Ovary (tissue), 9 donors: ENCODE results near the gene PSEN2. TPM values are rescaled to one million over a fixed set of nuclear protein-coding genes. Genes with fewer than 3 reads are reported as not detected.

Source experiments
- DNase-seq, 5 donors: peaks; one replicate each; pipeline ENCODE4 v3.0.0-alpha.2; 2019 to 2020
- H3K27ac ChIP-seq, 2 donors: fragments of 200-600 bp; one replicate each; pipeline versions ENCODE4 v1.5.1 to v1.8.0; 2019 to 2022
- H3K27me3 ChIP-seq: fragments of 200-600 bp; one replicate; pipeline ENCODE4 v1.8.0; 2022
- H3K36me3 ChIP-seq: fragments of 200-600 bp; sonication (generic); one replicate; pipeline ENCODE4 v1.5.1; 2019
- H3K4me1 ChIP-seq: one replicate; pipeline ENCODE4 v1.8.1; 2013; ENCODE audit warnings: mild to moderate bottlenecking, moderate library complexity; ENCODE audit not compliant: insufficient read depth
- H3K4me3 ChIP-seq: fragments of 200-600 bp; sonication (generic); one replicate; pipeline ENCODE4 v1.5.1; 2017
- H3K9me3 ChIP-seq, 2 donors: fragments of 200-600 bp in 1 of 2; sonication (generic) in 1 of 2; one replicate each; pipeline versions ENCODE4 v1.5.1 to v1.8.1; 2013 to 2019; ENCODE audit warnings: mild to moderate bottlenecking in 1 of 2, moderate library complexity in 1 of 2
- CTCF ChIP-seq, 3 donors: fragments of 450-650 bp in 2 of 3; fragments of 200-600 bp in 1 of 3; IDR thresholded peaks; one replicate each; pipeline versions ENCODE4 v1.5.1 to v1.8.0; 2016 to 2022; ENCODE audit warnings: antibody characterized with exemption in 3 of 3, mild to moderate bottlenecking in 1 of 3
- EP300 ChIP-seq: sonication (generic); formaldehyde crosslinking; IDR thresholded peaks from one replicate; pipeline ENCODE4 v1.6.1; 2017; ENCODE audit warnings: antibody characterized with exemption
- POLR2A ChIP-seq: fragments of 450-650 bp; IDR thresholded peaks from one replicate; pipeline ENCODE4 v1.6.1; 2017; ENCODE audit warnings: antibody characterized with exemption, mild to moderate bottlenecking, moderate library complexity
- WGBS, 3 donors: extraction: QIAGEN DNeasy Blood & Tissue Kit in 1 of 3; methylation state at CpG; one replicate each; pipeline versions ENCODE4 v1.1.5 to v1.1.7; 2013 to 2017; 5-methylcytosine and 5-hydroxymethylcytosine counted together
- intact Hi-C, 4 donors: fragments of 100-400 bp; cut with DNase I; formaldehyde crosslinking; loops; one replicate each; pipeline versions ENCODE4 v1.11.0 to v1.15.1; 2022 to 2023
- polyA plus RNA-seq, 2 donors: library from polyadenylated mRNA; stranded (reverse); fragments of 200-250 nt in 1 of 2; fragments of 350-450 nt in 1 of 2; fragmentation: Illumina TruSeq in 1 of 2; extraction: RNeasy Lipid Tissue Mini Kit (QIAGEN cat#74804) in 1 of 2; gene quantifications; one replicate each; pipeline ENCODE4 v1.2.3, GENCODE V29; 2013 to 2014
- total RNA-seq, 7 donors: library from RNA; depleted of rRNA in 2 of 7; stranded (reverse); fragments of >200 nt in 2 of 7; fragmentation: NEBNext Ultra II Directional in 3 of 7; extraction: Animal tissue kit (Norgen Biotek cat#: 25700) in 3 of 7; gene quantifications; one replicate each; pipeline versions ENCODE4 v1.1.0 to v1.2.4, GENCODE V29; 2016 to 2023
- donor health status: DM: no; HTN: no; CAD: no; lungs with moderate emphysema.
- donor health status: DM: no; HTN: no; CAD: no.
- donor health status: Bipolar disorder and iron deficiency.
- donor health status: DM: yes; HTN: yes; CAD: no.
- donor health status: DM: no; HTN: no; CAD: no.
- donor health status: DM: yes; HTN: yes; CAD: no.

The PSEN2 gene
- total and polyA plus RNA-seq, 9 donors: 17.8 to 37.0 (median 24.6) TPM

GRCh38 chr1:226891346-226891745 is 20.9 kb downstream of the PSEN2 start:
- H3K27me3 ChIP-seq: no peaks in the 10 kb centered on the region
- intact Hi-C loops: no loop called here
- TF ChIP-seq EP300 (no peak), POLR2A (no peak), CTCF (IDR thresholded peaks at IDR 0.05) (no peak)
- no peaks in the 10 kb centered on the region for H3K9me3 ChIP-seq
- no peaks in the 10 kb centered on the region for H3K36me3 ChIP-seq
- H3K27ac ChIP-seq: no peak overlapping the region
- DNase-seq: no peak
- 92 to 95% (median 93%) methylated on average over 11 of the region's 11 CpGs for WGBS, 3 donors
- H3K4me3 ChIP-seq: no peak overlapping the region
- no peaks in the 10 kb centered on the region for H3K4me1 ChIP-seq

GRCh38 chr1:226891846-226892523 is 21.6 kb downstream of the PSEN2 start:
- TF ChIP-seq EP300 (no peak), POLR2A (no peak), CTCF (IDR thresholded peaks at IDR 0.05) (no peak)
- no peaks in the 10 kb centered on the region for H3K27me3 ChIP-seq
- DNase-seq: no peak
- WGBS, 3 donors: 80 to 86% (median 84%) methylated on average over 17 of the region's 17 CpGs
- no peak overlapping the region for H3K4me3 ChIP-seq
- no peaks in the 10 kb centered on the region for H3K9me3 ChIP-seq
- intact Hi-C loops: no loop called here
- no peaks in the 10 kb centered on the region for H3K4me1 ChIP-seq
- H3K27ac ChIP-seq: no peak overlapping the region
- H3K36me3 ChIP-seq: no peaks in the 10 kb centered on the region

GRCh38 chr1:226892524-226892875 is 22.1 kb downstream of the PSEN2 start:
- no peaks in the 10 kb centered on the region for H3K36me3 ChIP-seq
- H3K9me3 ChIP-seq: no peaks in the 10 kb centered on the region
- no peak overlapping the region for H3K27ac ChIP-seq
- 58 to 71% (median 68%) methylated on average over 7 to 8 of the region's 8 CpGs for WGBS, 3 donors
- intact Hi-C loops: no loop called here
- no peaks in the 10 kb centered on the region for H3K4me1 ChIP-seq
- DNase-seq: no peak
- no peaks in the 10 kb centered on the region for H3K27me3 ChIP-seq
- no peak overlapping the region for H3K4me3 ChIP-seq
- TF ChIP-seq EP300 (no peak), CTCF (IDR thresholded peaks at IDR 0.05) (no peak), POLR2A (no peak)

GRCh38 chr1:226893936-226894335 is 23.5 kb downstream of the PSEN2 start:
- intact Hi-C loops: no loop called here
- Histone ChIP-seq H3K36me3 (no peaks in the 10 kb centered on the region), H3K27ac (no peak overlapping the region), H3K4me1 (no peaks in the 10 kb centered on the region), H3K4me3 (no peak overlapping the region), H3K27me3 (no peaks in the 10 kb centered on the region), H3K9me3 (no peaks in the 10 kb centered on the region)
- DNase-seq: no peak
- TF ChIP-seq CTCF (IDR thresholded peaks at IDR 0.05) (no peak), POLR2A (no peak), EP300 (no peak)
- WGBS, 3 donors: 92 to 96% (median 93%) methylated on average over 13 of the region's 13 CpGs
